ENCODE results near the gene MRPS24. TPM values are rescaled to one million over a fixed set of nuclear protein-coding genes. Genes with fewer than 3 reads are reported as not detected.

Gene MRPS24
- total RNA-seq, 4 donors from 2014 or later, result 22.8 to 110 (median 73.4) TPM

- WGBS, 2 donors (ENCODE audit: low coverage in 1 of 2), result 84 to 89% methylated on average over 2 of the region's 2 CpGs
- no peak for TF ChIP-seq EP300 (IDR thresholded peaks at IDR 0.05; ENCODE audit: low read depth)
- TF ChIP-seq CTCF (IDR thresholded peaks at IDR 0.05), result no peak
- no peak for TF ChIP-seq POLR2AphosphoS5 (IDR thresholded peaks at IDR 0.05)
- no peak for TF ChIP-seq POLR2A (IDR thresholded peaks at IDR 0.05)
- Histone ChIP-seq H3K4me3 (no peak overlapping the region), H3K27ac (peak overlapping the region in 1 of 4 donors; percentile 10), H3K36me3 (peaks cover 0 to 61% (median 22%) of the 10 kb centered on the region in 4 donors), H3K4me1 (no peaks in the 10 kb centered on the region), H3K9me3 (no peaks in the 10 kb centered on the region), H3K27me3 (no peaks in the 10 kb centered on the region)
- intact Hi-C loops (cut with DNase I; ENCODE audit: low total_unique reads) (loop anchor here (5.0 kb wide), 1 partner anchor 243 kb away; the partner anchor contains the start of gene POLD2), in situ Hi-C loops (cut with MboI; ENCODE audit: low pct_ligation_motif_present in 1 of 4, low pct_unique_long_range_greater_than_20kb in 1 of 4, low sequenced_read_pairs in 3 of 4) (no loop called here)
- no peak for DNase-seq
These were observed 10.2 kb upstream of the MRPS24 start for GRCh38 chr7:43879477-43879876.

- H3K36me3 ChIP-seq, result peaks cover 0 to 61% (median 19%) of the 10 kb centered on the region in 4 donors
- no peak for DNase-seq
- no peaks in the 10 kb centered on the region for H3K9me3 ChIP-seq
- H3K27ac ChIP-seq, result peak overlapping the region in 1 of 4 donors; percentile 10
- in situ Hi-C loops (cut with MboI; ENCODE audit: low pct_ligation_motif_present in 1 of 4, low pct_unique_long_range_greater_than_20kb in 1 of 4, low sequenced_read_pairs in 3 of 4), result no loop called here
- intact Hi-C loops (cut with DNase I; ENCODE audit: low total_unique reads), result loop anchor here (5.0 kb wide), 1 partner anchor 243 kb away; the partner anchor contains the start of gene POLD2
- no peak for TF ChIP-seq POLR2AphosphoS5 (IDR thresholded peaks at IDR 0.05)
- TF ChIP-seq POLR2A (IDR thresholded peaks at IDR 0.05), result no peak
- TF ChIP-seq EP300 (IDR thresholded peaks at IDR 0.05; ENCODE audit: low read depth), result no peak
- TF ChIP-seq CTCF (IDR thresholded peaks at IDR 0.05), result no peak
- H3K4me3 ChIP-seq, result no peak overlapping the region
- no peaks in the 10 kb centered on the region for H3K27me3 ChIP-seq
- H3K4me1 ChIP-seq, result peaks cover 0 to 4% (median 0%) of the 10 kb centered on the region in 4 donors
- WGBS, 2 donors (ENCODE audit: low coverage in 1 of 2), result 82 to 84% methylated on average over 3 to 5 of the region's 5 CpGs
These were observed 9.6 kb upstream of the MRPS24 start for GRCh38 chr7:43878867-43879266.

GRCh38 chr7:43877968-43878864 lies 8.9 kb upstream of the MRPS24 start:
- Histone ChIP-seq H3K9me3 (no peaks in the 10 kb centered on the region), H3K27ac (no peak overlapping the region), H3K4me1 (peaks cover 0 to 10% (median 2%) of the 10 kb centered on the region in 4 donors), H3K27me3 (no peaks in the 10 kb centered on the region), H3K4me3 (no peak overlapping the region), H3K36me3 (peaks cover 0 to 61% (median 18%) of the 10 kb centered on the region in 4 donors)
- 92 to 93% methylated on average over 10 to 38 of the region's 38 CpGs for WGBS, 2 donors (ENCODE audit: low coverage in 1 of 2)
- TF ChIP-seq CTCF (IDR thresholded peaks at IDR 0.05), result no peak
- TF ChIP-seq POLR2A (IDR thresholded peaks at IDR 0.05), result no peak
- no peak for TF ChIP-seq POLR2AphosphoS5 (IDR thresholded peaks at IDR 0.05)
- no peak for TF ChIP-seq EP300 (IDR thresholded peaks at IDR 0.05; ENCODE audit: low read depth)
- DNase-seq, result no peak
- intact Hi-C loops (cut with DNase I; ENCODE audit: low total_unique reads) (loop anchor here (5.0 kb wide), 1 partner anchor 244 kb away; the partner anchor contains the start of gene POLD2), in situ Hi-C loops (cut with MboI; ENCODE audit: low pct_ligation_motif_present in 1 of 4, low pct_unique_long_range_greater_than_20kb in 1 of 4, low sequenced_read_pairs in 3 of 4) (no loop called here)

- peaks cover 0 to 57% (median 18%) of the 10 kb centered on the region in 4 donors for H3K36me3 ChIP-seq
- peaks cover 4 to 20% (median 10%) of the 10 kb centered on the region in 4 donors for H3K4me1 ChIP-seq
- TF ChIP-seq POLR2AphosphoS5 (IDR thresholded peaks at IDR 0.05), result no peak
- TF ChIP-seq EP300 (IDR thresholded peaks at IDR 0.05; ENCODE audit: low read depth), result no peak
- TF ChIP-seq POLR2A (IDR thresholded peaks at IDR 0.05), result no peak
- TF ChIP-seq CTCF (IDR thresholded peaks at IDR 0.05), result no peak
- 81 to 100% methylated on average over 1 to 22 of the region's 29 CpGs for WGBS, 2 donors (ENCODE audit: low coverage in 1 of 2)
- DNase-seq, result no peak
- H3K27me3 ChIP-seq, result no peaks in the 10 kb centered on the region
- in situ Hi-C loops (cut with MboI; ENCODE audit: low pct_ligation_motif_present in 1 of 4, low pct_unique_long_range_greater_than_20kb in 1 of 4, low sequenced_read_pairs in 3 of 4), result no loop called here
- intact Hi-C loops (cut with DNase I; ENCODE audit: low total_unique reads), result loop anchor here (5.0 kb wide), 1 partner anchor 245 kb away; the partner anchor contains the start of gene POLD2
- H3K4me3 ChIP-seq, result no peak overlapping the region
- H3K27ac ChIP-seq, result no peak overlapping the region
- no peaks in the 10 kb centered on the region for H3K9me3 ChIP-seq
These were observed 7.8 kb upstream of the MRPS24 start for GRCh38 chr7:43876976-43877745.

Measured in transverse colon (tissue), 4 donors.